Measurements from ENCODE around the gene SYT3.

The SYT3 gene

DNA sequence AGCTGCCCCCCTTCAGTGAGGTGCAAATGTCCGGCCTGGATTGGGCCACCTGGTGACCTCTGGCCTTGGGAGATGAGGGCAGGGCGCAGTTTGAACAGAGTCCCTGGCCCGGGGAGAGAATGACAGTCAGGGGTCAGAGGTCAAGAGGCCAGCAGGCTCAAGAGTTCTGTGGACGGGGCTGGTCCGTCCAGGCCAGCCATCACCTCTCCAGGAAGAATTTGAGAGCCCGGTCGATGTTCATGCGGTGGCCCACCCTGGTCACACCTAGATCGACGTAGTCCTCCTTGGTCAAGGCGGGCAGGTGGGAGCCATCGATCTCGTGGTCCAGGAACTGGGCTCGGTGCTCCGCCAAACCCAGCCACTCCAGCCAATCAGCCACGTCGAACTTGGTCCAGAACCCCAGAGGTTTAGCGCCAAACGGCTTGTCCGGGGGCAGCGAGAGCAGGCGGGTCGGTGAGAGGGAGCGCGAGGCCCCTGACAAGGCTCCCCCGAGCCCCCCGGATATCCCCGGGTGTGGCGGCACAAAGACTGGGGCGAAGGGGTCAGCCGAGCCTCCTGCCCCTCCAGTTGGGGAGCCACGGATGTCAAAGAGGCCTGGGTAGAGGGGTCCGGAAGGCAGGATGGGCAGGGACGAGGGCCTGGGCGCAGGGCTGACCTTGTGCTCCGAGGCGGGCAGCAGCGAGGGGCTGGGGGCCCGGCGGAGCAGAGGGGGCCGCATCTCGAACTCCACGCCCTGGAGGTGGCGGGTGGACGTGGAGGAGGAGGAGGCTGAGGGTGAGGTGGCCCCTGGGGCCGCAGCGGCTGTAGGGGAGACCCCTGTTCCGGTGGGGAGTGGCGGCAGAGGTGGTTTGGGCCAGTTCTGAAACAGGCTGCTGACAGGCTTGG lies 22.3 kb upstream of the SYT3 start:
- no peak for DNase-seq (ENCODE audit: low read depth)
- no peak overlapping the region for H3K4me3 ChIP-seq (ENCODE audit: control insufficient read depth, low read depth, low read length)
- TF ChIP-seq, protein P1, sequence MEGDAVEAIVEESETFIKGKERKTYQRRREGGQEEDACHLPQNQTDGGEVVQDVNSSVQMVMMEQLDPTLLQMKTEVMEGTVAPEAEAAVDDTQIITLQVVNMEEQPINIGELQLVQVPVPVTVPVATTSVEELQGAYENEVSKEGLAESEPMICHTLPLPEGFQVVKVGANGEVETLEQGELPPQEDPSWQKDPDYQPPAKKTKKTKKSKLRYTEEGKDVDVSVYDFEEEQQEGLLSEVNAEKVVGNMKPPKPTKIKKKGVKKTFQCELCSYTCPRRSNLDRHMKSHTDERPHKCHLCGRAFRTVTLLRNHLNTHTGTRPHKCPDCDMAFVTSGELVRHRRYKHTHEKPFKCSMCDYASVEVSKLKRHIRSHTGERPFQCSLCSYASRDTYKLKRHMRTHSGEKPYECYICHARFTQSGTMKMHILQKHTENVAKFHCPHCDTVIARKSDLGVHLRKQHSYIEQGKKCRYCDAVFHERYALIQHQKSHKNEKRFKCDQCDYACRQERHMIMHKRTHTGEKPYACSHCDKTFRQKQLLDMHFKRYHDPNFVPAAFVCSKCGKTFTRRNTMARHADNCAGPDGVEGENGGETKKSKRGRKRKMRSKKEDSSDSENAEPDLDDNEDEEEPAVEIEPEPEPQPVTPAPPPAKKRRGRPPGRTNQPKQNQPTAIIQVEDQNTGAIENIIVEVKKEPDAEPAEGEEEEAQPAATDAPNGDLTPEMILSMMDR (conservative IDR thresholded peaks at IDR 0.05; ENCODE audit: control insufficient read depth, insufficient read depth, low read depth, low read length): no peak

DNA sequence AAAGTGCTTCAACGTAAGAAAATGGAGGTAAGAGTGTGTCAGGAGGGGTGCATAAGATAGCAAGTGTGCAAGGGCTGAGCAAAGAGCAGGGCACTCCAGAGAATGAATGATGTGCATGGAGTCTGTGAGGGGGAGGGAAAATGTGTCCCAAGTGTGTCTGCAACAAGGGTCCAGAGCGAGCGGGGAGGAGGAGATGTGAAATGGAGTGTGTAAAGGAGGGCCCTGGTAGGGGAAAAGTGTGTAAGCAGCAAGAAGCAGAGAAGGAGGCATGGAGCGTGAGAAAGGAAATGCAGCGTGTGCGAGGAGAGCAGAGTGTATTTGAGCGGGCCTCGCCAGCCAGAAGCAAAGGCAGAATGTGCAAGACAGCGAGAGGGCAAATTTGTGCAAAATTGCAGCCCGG lies 21.3 kb upstream of the SYT3 start:
- no peak overlapping the region for H3K4me3 ChIP-seq (ENCODE audit: control insufficient read depth, low read depth, low read length)
- TF ChIP-seq, protein P1 (conservative IDR thresholded peaks at IDR 0.05; ENCODE audit: control insufficient read depth, insufficient read depth, low read depth, low read length): no peak
- DNase-seq (ENCODE audit: low read depth): no peak

DNA sequence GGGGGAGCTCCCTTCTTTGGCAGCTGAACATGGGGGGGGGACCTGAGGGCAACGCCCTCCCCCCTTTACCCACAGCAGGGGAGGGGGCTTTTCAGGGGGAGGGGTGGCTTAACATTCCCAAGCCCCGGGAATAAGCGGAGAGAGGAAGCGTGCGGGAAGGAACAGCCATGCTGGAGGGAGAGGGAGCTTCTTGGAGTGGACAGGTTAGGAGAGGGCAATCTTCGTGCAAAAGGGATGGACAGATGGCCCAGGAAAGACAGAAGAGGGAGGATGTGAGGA lies 20.3 kb upstream of the SYT3 start:
- no peak overlapping the region for H3K4me3 ChIP-seq (ENCODE audit: control insufficient read depth, low read depth, low read length)
- TF ChIP-seq, protein P1 (conservative IDR thresholded peaks at IDR 0.05; ENCODE audit: control insufficient read depth, insufficient read depth, low read depth, low read length): no peak

DNA sequence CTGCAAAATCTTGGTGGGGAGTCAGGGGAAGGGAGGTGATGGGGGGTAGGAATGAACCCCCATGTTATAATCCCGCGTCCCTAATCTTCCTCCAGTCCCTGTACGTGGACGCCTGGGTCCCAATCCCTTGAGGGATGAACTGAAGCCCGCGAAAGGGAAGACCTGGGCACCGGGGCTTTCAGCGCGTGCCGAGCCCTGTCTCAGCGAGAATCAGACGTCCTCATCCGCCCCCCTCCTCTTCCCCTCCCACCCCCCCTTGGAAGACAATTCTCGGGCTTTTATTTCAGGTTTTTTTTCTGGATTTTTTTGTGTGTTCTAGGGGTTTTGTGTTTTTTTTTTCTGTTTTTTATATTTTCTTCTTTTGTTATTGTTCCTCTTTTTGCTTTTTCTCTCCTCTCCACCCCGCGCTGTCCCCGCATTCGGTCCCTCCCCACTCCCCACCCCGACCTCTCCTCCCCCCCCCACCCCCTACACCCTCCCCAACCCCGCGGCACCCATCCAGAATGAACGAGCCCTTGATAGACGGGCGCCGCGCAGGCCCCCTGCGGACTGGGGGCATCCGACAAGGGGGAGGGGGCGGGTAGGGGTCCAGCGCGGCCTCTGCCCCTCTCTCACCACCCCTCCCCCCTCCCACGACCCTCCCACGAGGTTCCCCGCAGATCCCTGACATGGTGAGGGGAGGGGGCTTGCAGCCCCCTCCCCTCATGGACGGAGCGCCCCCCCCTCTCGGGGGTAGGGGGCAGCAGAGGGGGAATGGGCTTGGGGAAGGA lies 19.8 kb upstream of the SYT3 start:
- H3K4me3 ChIP-seq (ENCODE audit: control insufficient read depth, low read depth, low read length): no peak overlapping the region
- TF ChIP-seq, protein P1 (conservative IDR thresholded peaks at IDR 0.05; ENCODE audit: control insufficient read depth, insufficient read depth, low read depth, low read length): no peak
- no peak for DNase-seq (ENCODE audit: low read depth)

More for the DNA sequence above, 20.3 kb upstream of the SYT3 start:
- no peak for DNase-seq (ENCODE audit: low read depth)

DNA sequence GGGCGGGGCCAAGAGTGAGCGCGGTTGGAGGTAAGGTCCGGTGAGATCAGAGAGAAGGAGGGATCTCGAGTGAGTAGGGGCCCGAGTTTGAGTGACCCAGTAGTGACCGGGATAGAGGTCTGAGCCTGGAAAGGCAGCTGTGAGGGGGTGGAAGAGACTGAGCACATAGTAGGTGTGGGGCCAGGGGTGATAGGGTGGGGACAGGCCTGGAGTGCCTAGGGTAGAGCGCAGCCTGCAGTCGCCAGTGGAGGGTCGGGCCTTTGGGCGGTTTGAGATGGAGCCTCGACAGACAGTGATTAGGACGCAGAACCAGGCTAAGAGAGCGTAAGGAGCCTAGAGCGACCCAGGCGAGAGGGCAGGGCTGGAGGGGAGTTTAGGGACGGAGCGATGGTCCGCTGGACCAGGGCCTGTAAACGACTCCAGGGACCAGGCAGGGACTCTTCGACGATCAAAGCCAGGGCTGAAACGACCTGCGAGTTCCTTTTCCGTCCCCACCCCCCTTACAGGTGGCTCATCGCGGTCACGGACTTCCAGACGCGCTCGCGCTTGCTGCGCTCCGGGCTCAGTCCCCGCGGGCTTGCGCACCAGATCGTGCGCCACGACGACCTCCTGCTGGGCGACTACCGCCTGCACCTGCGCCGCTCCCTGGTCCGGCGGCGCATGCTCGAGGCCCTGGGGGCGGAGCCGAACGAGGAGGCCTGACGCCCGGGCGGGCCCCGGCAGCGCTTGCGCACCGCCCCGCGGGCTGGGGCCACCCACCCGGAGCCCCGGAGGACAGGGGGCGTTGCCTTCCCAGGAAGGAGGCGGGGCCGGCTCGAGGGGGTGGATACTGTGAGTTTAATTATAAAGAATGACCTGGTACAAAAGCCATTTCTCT lies 19.0 kb upstream of the SYT3 start:
- H3K4me3 ChIP-seq (ENCODE audit: control insufficient read depth, low read depth, low read length): peak overlapping the region; percentile 28
- TF ChIP-seq, protein P1 (conservative IDR thresholded peaks at IDR 0.05; ENCODE audit: control insufficient read depth, insufficient read depth, low read depth, low read length): no peak
- DNase-seq (ENCODE audit: low read depth): peak; percentile 29

DNA sequence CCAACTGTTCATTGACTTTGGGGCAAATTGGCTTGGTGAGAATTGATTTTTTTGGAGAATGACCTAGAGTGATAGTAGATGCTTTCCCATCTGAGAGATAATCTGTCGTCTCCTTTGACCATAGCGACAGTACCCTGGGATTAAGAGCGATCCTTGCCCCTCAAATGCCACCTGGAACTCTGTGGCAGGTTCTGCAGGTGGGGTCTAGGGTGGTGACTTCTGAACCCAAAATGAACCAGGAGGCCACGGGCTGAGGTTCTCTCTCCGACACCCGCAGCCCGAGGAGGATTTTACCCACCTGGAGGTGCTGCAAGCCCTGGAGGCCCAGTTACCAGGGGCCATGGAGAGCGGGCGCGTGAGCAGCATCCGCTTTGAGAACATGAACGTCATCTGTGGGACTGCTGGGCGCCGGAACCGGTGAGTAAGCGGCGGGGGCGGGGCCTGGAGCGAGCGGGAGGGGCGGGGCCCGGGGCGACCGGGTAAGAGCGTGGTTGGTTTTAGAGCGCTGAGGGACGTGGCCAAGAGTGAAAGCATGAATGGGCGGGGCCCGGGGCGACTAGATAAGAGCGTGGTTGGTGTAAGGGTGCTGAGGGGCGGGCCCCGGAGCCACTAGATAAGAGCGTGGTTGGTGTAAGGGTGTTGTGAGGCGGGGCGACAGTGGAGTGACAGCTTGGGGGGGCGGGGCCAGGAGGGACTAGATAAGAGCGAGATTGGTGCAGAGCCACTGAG lies 18.2 kb upstream of the SYT3 start:
- TF ChIP-seq, protein P1 (conservative IDR thresholded peaks at IDR 0.05; ENCODE audit: control insufficient read depth, insufficient read depth, low read depth, low read length): no peak
- peak; percentile 94 for DNase-seq (ENCODE audit: low read depth)
- H3K4me3 ChIP-seq (ENCODE audit: control insufficient read depth, low read depth, low read length): no peak overlapping the region

All from fibroblast of mammary gland (primary cell).